M059J (cell line): Measurements from ENCODE around the gene SLC25A26. TPM values are rescaled to one million over a fixed set of nuclear protein-coding genes. Genes with fewer than 3 reads are reported as not detected.

ENCODE experiments used
- DNase-seq: peaks from one replicate; pipeline ENCODE4 v3.0.0-alpha.2; 2012; ENCODE audit warnings: low read depth
- total RNA-seq: library from RNA; depleted of rRNA; stranded (reverse); fragments of >200 nt; shearing (Covaris generic); gene quantifications from 2 replicates; pipeline ENCODE4 v1.2.3, GENCODE V29; 2014

The SLC25A26 gene
- total RNA-seq, 1 experiment from 2014 or later = 12.6 TPM

- no peak for DNase-seq
Measured at GRCh38 chr3:66227051-66227450, 6.2 kb downstream of the SLC25A26 start.

GRCh38 chr3:66227915-66228314 lies 7.1 kb downstream of the SLC25A26 start:
- no peak for DNase-seq

GRCh38 chr3:66228707-66229106 lies 7.9 kb downstream of the SLC25A26 start:
- DNase-seq = no peak

- DNase-seq = no peak
Measured at GRCh38 chr3:66229931-66230330, 9.1 kb downstream of the SLC25A26 start.

GRCh38 chr3:66233033-66233432 lies 12.2 kb downstream of the SLC25A26 start:
- DNase-seq = no peak

- no peak for DNase-seq
Measured at GRCh38 chr3:66236281-66236680, 15.5 kb downstream of the SLC25A26 start.

- DNase-seq = no peak
Measured at GRCh38 chr3:66237552-66237951, 16.8 kb downstream of the SLC25A26 start.

- no peak for DNase-seq
Measured at GRCh38 chr3:66239513-66240123, 18.8 kb downstream of the SLC25A26 start.

GRCh38 chr3:66241466-66241865 lies 20.7 kb downstream of the SLC25A26 start:
- no peak for DNase-seq

GRCh38 chr3:66242788-66243464 lies 22.1 kb downstream of the SLC25A26 start:
- DNase-seq = no peak

- no peak for DNase-seq
Measured at GRCh38 chr3:66248641-66249040, 27.8 kb downstream of the SLC25A26 start.

GRCh38 chr3:66253790-66254620 lies 33.2 kb downstream of the SLC25A26 start:
- DNase-seq = peak; percentile 9

- no peak for DNase-seq
Measured at GRCh38 chr3:66255865-66256264, 35.1 kb downstream of the SLC25A26 start.

GRCh38 chr3:66256806-66257205 lies 36.0 kb downstream of the SLC25A26 start:
- DNase-seq = no peak

- DNase-seq = no peak
Measured at GRCh38 chr3:66259566-66260255, 38.9 kb downstream of the SLC25A26 start.

- DNase-seq = no peak
Measured at GRCh38 chr3:66260431-66260830, 39.6 kb downstream of the SLC25A26 start.

- DNase-seq = peak; percentile 26
Measured at GRCh38 chr3:66261355-66261754, 40.6 kb downstream of the SLC25A26 start.

- DNase-seq = no peak
Measured at GRCh38 chr3:66265649-66266048, 44.8 kb downstream of the SLC25A26 start.

- DNase-seq = no peak
Measured at GRCh38 chr3:66266551-66266950, 45.8 kb downstream of the SLC25A26 start.

- DNase-seq = no peak
Measured at GRCh38 chr3:66267031-66267430, 46.2 kb downstream of the SLC25A26 start.

GRCh38 chr3:66267906-66268305 lies 47.1 kb downstream of the SLC25A26 start:
- no peak for DNase-seq

GRCh38 chr3:66268864-66269263 lies 48.1 kb downstream of the SLC25A26 start:
- no peak for DNase-seq
